ENCODE data around the gene ERC2.

GRCh38 chr3:55827786-55828185 is 640.5 kb downstream of the ERC2 start:
- TF ChIP-seq CTCF (conservative IDR thresholded peaks at IDR 0.05 in 1 of 2, IDR thresholded peaks at IDR 0.05 in 1 of 2; ENCODE audit: extremely low read depth in 1 of 2, insufficient read depth in 1 of 2, low read depth in 1 of 2, low read length in 2 of 2) (no peak), EZH2 (IDR thresholded peaks at IDR 0.05; ENCODE audit: borderline replicate concordance, low read length) (no peak)

Data from mammary epithelial cell (primary cell).